Measurements from ENCODE around the gene MYO1H.
"Not testable (repeated sequence)": the region's sequence is repeated elsewhere in the genome, so short reads cannot be mapped to it uniquely, and the experiment has no call there.

The MYO1H gene

GRCh38 chr12:109404841-109405240 lies 57.1 kb downstream of the MYO1H start:
- in situ Hi-C loops (cut with MboI; ENCODE audit: low sequenced_read_pairs); DNase-seq (ENCODE audit: low spot score in 2 of 2); H3K36me3 ChIP-seq (replicated peaks); H3K4me3 ChIP-seq; H3K9me3 ChIP-seq; H3K4me1 ChIP-seq: not testable (repeated sequence)
- H3K27me3 ChIP-seq (ENCODE audit: low read depth), result peaks cover 38% of the 10 kb centered on the region

- in situ Hi-C loops (cut with MboI; ENCODE audit: low sequenced_read_pairs); DNase-seq (ENCODE audit: low spot score in 2 of 2); H3K9me3 ChIP-seq; H3K4me3 ChIP-seq; H3K4me1 ChIP-seq; H3K36me3 ChIP-seq (replicated peaks): not testable (repeated sequence)
- H3K27me3 ChIP-seq (ENCODE audit: low read depth), result peaks cover 29% of the 10 kb centered on the region
Measured at GRCh38 chr12:109406147-109406546, 58.4 kb downstream of the MYO1H start.

- Histone ChIP-seq H3K9me3 (no peaks in the 10 kb centered on the region), H3K27me3 (ENCODE audit: low read depth) (no peaks in the 10 kb centered on the region), H3K4me3 (no peak overlapping the region), H3K36me3 (replicated peaks) (no peaks in the 10 kb centered on the region), H3K4me1 (peaks cover 4% of the 10 kb centered on the region; the same call in 1 of the 2 replicates)
- no peak for DNase-seq (ENCODE audit: low spot score in 2 of 2)
- in situ Hi-C loops (cut with MboI; ENCODE audit: low sequenced_read_pairs), result no loop called here
Measured at GRCh38 chr12:109418848-109419480, 71.3 kb downstream of the MYO1H start.

GRCh38 chr12:109421355-109422087 lies 73.8 kb downstream of the MYO1H start:
- in situ Hi-C loops (cut with MboI; ENCODE audit: low sequenced_read_pairs), result no loop called here
- no peaks in the 10 kb centered on the region for H3K27me3 ChIP-seq (ENCODE audit: low read depth)

GRCh38 chr12:109422251-109422650 lies 74.6 kb downstream of the MYO1H start:
- no peak overlapping the region for H3K4me3 ChIP-seq
- in situ Hi-C loops (cut with MboI; ENCODE audit: low sequenced_read_pairs), result no loop called here
- no peaks in the 10 kb centered on the region for H3K9me3 ChIP-seq
- no peak for DNase-seq (ENCODE audit: low spot score in 2 of 2)
- no peaks in the 10 kb centered on the region for H3K36me3 ChIP-seq (replicated peaks)
- peaks cover 4% of the 10 kb centered on the region; the same call in 1 of the 2 replicates for H3K4me1 ChIP-seq
- H3K27me3 ChIP-seq (ENCODE audit: low read depth), result no peaks in the 10 kb centered on the region

More at GRCh38 chr12:109421355-109422087, 73.8 kb downstream of the MYO1H start:
- no peaks in the 10 kb centered on the region for H3K9me3 ChIP-seq
- no peak overlapping the region for H3K4me3 ChIP-seq
- DNase-seq (ENCODE audit: low spot score in 2 of 2), result no peak
- H3K36me3 ChIP-seq (replicated peaks), result no peaks in the 10 kb centered on the region
- peaks cover 4% of the 10 kb centered on the region; the same call in 1 of the 2 replicates for H3K4me1 ChIP-seq

GRCh38 chr12:109423392-109423791 lies 75.7 kb downstream of the MYO1H start:
- in situ Hi-C loops (cut with MboI; ENCODE audit: low sequenced_read_pairs), result no loop called here
- Histone ChIP-seq H3K4me3 (no peak overlapping the region), H3K27me3 (ENCODE audit: low read depth) (no peaks in the 10 kb centered on the region), H3K9me3 (no peaks in the 10 kb centered on the region), H3K36me3 (replicated peaks) (no peaks in the 10 kb centered on the region), H3K4me1 (peaks cover 4% of the 10 kb centered on the region; the same call in 1 of the 2 replicates)
- no peak for DNase-seq (ENCODE audit: low spot score in 2 of 2)

- no peaks in the 10 kb centered on the region for H3K4me1 ChIP-seq
- no peak overlapping the region for H3K4me3 ChIP-seq
- no peaks in the 10 kb centered on the region for H3K27me3 ChIP-seq (ENCODE audit: low read depth)
- in situ Hi-C loops (cut with MboI; ENCODE audit: low sequenced_read_pairs), result no loop called here
- H3K9me3 ChIP-seq, result no peaks in the 10 kb centered on the region
- H3K36me3 ChIP-seq (replicated peaks), result no peaks in the 10 kb centered on the region
- peak; percentile 77 to 86 for DNase-seq (ENCODE audit: low spot score in 2 of 2)
Measured at GRCh38 chr12:109428037-109428629, 80.4 kb downstream of the MYO1H start.

- H3K36me3 ChIP-seq (replicated peaks); DNase-seq (ENCODE audit: low spot score in 2 of 2); H3K4me1 ChIP-seq; in situ Hi-C loops (cut with MboI; ENCODE audit: low sequenced_read_pairs); H3K27me3 ChIP-seq (ENCODE audit: low read depth); H3K9me3 ChIP-seq; H3K4me3 ChIP-seq: not testable (repeated sequence)
Measured at GRCh38 chr12:109428804-109429203, 81.1 kb downstream of the MYO1H start.

- no peaks in the 10 kb centered on the region for H3K27me3 ChIP-seq (ENCODE audit: low read depth)
- H3K4me3 ChIP-seq, result no peak overlapping the region
- no peaks in the 10 kb centered on the region for H3K9me3 ChIP-seq
- in situ Hi-C loops (cut with MboI; ENCODE audit: low sequenced_read_pairs), result loop anchor here (10.0 kb wide), 1 partner anchor 345 kb away; no protein-coding TSS in a partner anchor
- no peaks in the 10 kb centered on the region for H3K4me1 ChIP-seq
- DNase-seq (ENCODE audit: low spot score in 2 of 2), result no peak
- no peaks in the 10 kb centered on the region for H3K36me3 ChIP-seq (replicated peaks)
Measured at GRCh38 chr12:109430244-109430643, 82.5 kb downstream of the MYO1H start.

GRCh38 chr12:109432431-109432830 lies 84.7 kb downstream of the MYO1H start:
- in situ Hi-C loops (cut with MboI; ENCODE audit: low sequenced_read_pairs), result loop anchor here (10.0 kb wide), 1 partner anchor 342 kb away; no protein-coding TSS in a partner anchor
- Histone ChIP-seq H3K4me1 (no peaks in the 10 kb centered on the region), H3K27me3 (ENCODE audit: low read depth) (no peaks in the 10 kb centered on the region), H3K4me3 (no peak overlapping the region), H3K9me3 (no peaks in the 10 kb centered on the region), H3K36me3 (replicated peaks) (no peaks in the 10 kb centered on the region)
- DNase-seq (ENCODE audit: low spot score in 2 of 2), result no peak

- in situ Hi-C loops (cut with MboI; ENCODE audit: low sequenced_read_pairs), result loop anchor here (10.0 kb wide), 1 partner anchor 342 kb away; no protein-coding TSS in a partner anchor
- DNase-seq (ENCODE audit: low spot score in 2 of 2), result peak; percentile 62 to 92
- no peak overlapping the region for H3K4me3 ChIP-seq
Measured at GRCh38 chr12:109432842-109433304, 85.2 kb downstream of the MYO1H start.

GRCh38 chr12:109433618-109434017 lies 85.9 kb downstream of the MYO1H start:
- no peaks in the 10 kb centered on the region for H3K4me1 ChIP-seq
- H3K9me3 ChIP-seq, result no peaks in the 10 kb centered on the region
- H3K36me3 ChIP-seq (replicated peaks), result no peaks in the 10 kb centered on the region
- peak in 1 of 2 experiments; percentile 53 for DNase-seq (ENCODE audit: low spot score in 2 of 2)
- in situ Hi-C loops (cut with MboI; ENCODE audit: low sequenced_read_pairs), result loop anchor here (10.0 kb wide), 1 partner anchor 341 kb away; no protein-coding TSS in a partner anchor
- H3K4me3 ChIP-seq, result no peak overlapping the region
- no peaks in the 10 kb centered on the region for H3K27me3 ChIP-seq (ENCODE audit: low read depth)

More at GRCh38 chr12:109432842-109433304, 85.2 kb downstream of the MYO1H start:
- Histone ChIP-seq H3K27me3 (ENCODE audit: low read depth) (no peaks in the 10 kb centered on the region), H3K36me3 (replicated peaks) (no peaks in the 10 kb centered on the region), H3K4me1 (no peaks in the 10 kb centered on the region), H3K9me3 (no peaks in the 10 kb centered on the region)

- no peaks in the 10 kb centered on the region for H3K36me3 ChIP-seq (replicated peaks)
- no peaks in the 10 kb centered on the region for H3K27me3 ChIP-seq (ENCODE audit: low read depth)
- in situ Hi-C loops (cut with MboI; ENCODE audit: low sequenced_read_pairs), result loop anchor here (10.0 kb wide), 1 partner anchor 340 kb away; no protein-coding TSS in a partner anchor
- H3K4me1 ChIP-seq, result no peaks in the 10 kb centered on the region
- no peak overlapping the region for H3K4me3 ChIP-seq
- no peaks in the 10 kb centered on the region for H3K9me3 ChIP-seq
- DNase-seq (ENCODE audit: low spot score in 2 of 2), result no peak
Measured at GRCh38 chr12:109434582-109434981, 86.9 kb downstream of the MYO1H start.

Data from HAP-1 (cell line).